Esophagus mucosa (tissue), 1 donor: ENCODE measurements around the gene RANBP10. TPM values are rescaled to one million over a fixed set of nuclear protein-coding genes. Genes with fewer than 3 reads are reported as not detected.
A peak's percentile ranks its signal among the peaks of the same experiment; 100 is the strongest.
"Not testable (repeated sequence)": the region's sequence is repeated elsewhere in the genome, so short reads cannot be mapped to it uniquely, and the experiment has no call there.

Experiments used
- ATAC-seq: fragments of 200-7000 bp; cut with Tn5 transposase; one replicate; pipeline ENCODE4 v1.9.1; 2020
- total RNA-seq: library from RNA; stranded (reverse); gene quantifications from one replicate; pipeline ENCODE4 v1.2.4, GENCODE V29; 2023
- donor health status: DM: yes; HTN: yes; CAD: no.

The RANBP10 gene
- total RNA-seq, 1 donor from 2014 or later: 20.1 TPM

DNA sequence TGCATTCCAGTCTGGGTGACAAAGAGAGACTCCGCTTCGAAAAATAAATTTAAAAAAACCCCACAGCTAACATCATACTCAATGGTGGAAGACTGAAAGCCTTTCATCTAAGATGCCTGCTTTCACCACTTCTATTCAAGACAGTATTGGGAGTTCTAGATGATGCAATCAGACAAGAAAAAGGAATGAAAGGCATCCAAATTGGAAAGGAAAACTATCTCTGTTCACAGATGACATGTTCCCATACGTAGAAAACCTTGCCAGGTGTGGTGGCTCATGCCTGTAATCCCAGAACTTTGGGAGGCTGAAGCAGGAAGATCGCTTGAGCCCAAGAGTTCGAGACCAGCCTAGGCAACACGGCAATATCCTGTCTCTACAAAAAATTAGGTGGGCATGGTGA lies 31.1 kb downstream of the RANBP10 start:
- no peak for ATAC-seq

DNA sequence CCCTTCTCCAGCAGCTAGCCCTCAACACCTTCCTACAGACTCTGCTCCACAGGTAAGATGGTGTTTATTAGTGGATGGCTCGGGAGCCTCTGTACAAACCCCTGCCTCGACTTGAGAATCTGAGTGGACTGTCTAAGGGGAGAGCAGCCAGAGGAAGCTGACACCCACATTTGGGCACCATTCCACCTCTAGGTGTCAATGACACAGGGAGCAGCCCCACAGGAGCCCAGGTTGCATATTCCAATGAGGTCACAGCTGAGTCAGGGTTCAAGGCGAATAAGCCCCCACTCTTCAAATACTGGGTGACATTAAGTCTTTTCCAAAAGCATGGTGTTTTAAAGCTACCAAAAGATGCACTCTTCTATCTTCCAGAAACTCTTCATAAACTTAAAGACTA lies 31.9 kb downstream of the RANBP10 start:
- ATAC-seq: no peak

DNA sequence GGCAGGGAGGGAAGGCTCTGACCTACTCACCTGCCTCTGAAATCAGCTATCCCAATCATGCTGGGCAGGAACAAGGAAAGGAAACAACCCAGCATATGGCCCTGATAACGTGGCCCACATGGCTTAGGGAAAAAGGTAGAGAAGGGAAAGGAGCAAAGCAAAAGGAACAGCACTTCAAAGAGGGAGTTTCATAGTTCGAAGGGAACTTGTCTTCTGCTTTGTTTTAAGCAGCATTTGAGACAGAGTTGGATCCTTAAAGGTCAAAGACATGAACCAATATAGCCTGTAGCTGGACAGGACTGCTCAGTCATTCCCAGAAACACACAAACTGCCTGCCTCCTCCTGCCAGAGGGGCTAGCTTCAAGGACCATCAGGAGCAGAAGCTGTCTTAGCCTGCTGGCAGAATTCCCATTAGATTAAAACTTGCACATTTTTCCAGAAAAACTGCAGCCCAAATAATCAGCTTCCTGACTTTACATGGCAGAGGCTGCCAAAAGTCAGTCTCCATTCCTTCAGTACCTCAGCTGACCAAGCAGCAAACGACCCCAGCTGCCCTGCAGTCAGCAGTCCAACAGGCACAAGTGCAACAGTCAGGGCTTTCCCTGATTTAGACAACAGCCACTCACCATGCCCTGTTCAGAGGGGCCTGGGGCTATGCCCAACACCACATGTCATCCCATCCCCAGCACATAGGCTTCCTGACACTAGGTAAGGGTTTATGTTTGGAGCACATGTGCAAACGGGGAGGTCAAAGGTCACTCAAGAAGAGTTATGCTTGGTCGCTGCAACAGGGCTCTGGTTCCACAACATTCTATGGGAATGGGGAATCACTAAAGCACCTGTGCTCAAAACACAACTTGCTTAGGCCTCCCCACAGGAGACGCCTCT lies 32.5 kb downstream of the RANBP10 start:
- ATAC-seq: peak; percentile 19

DNA sequence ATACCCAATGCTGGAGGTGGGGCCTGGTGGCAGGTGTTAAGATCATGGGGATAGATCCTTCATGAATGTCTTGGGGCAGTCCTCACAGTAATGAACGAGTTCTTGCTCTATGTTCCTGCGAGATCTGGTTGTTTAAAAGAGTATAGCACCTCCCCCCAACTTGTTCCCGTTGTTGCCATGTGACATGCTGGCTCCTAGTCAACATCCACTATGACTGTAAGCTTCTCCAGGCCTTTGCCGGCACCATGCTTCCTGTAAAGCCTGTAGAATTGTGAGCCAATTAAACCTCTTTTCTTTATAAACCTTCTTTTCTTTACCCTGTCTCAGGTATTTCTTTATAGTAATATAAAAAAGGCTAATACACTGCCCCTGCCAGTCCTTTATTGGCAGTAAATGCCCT lies 33.3 kb downstream of the RANBP10 start:
- peak; percentile 38 for ATAC-seq

DNA sequence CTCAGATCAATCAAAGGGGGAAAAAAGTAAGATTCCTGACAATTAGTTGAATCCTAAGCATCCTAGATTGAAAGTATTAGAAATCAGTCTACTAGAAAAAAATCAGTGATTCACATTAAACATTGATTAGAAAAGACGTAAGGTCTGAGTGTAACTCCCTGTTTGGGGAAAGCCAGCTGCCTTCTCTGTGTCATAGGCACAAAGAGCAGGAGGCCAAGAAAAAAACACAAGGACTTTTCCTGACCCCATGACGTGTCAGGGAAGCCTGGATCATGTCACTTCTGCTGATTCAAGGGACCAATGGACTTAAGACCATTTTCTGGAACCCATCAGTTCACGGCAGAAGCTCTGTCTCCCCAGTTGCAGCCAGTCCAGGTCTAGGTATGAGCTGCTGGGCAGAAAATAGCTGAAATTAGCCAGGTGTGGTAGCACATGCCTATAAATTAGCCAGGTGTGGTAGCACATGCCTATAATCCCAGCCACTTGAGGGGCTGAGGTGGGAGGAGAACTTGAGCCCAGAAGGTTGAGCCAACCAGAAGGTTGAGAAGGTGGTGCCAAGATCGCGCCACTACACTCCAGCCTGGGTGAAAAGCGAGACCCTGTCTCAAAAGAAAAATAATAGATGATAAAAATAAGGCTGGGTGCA lies 35.9 kb downstream of the RANBP10 start:
- no peak for ATAC-seq

DNA sequence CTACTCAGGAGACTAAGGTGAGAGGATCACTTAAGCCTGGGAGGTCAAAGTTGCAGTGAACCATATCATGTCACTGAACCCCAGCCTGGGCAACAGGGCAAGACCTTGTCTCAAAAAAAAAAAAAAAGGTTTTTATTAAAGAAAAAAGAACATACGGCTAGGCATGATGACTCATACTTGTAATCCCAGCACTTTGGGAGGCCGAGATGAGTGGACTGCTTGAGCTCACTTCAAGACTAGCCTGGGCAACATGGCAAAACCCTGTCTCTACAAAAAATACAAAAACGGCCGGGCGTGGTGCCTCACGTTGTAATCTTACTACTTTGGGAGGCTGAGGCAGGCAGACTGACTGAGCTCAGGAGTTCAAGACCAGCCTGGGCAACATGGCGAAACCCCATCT lies 38.4 kb downstream of the RANBP10 start:
- ATAC-seq: peak; percentile 69

DNA sequence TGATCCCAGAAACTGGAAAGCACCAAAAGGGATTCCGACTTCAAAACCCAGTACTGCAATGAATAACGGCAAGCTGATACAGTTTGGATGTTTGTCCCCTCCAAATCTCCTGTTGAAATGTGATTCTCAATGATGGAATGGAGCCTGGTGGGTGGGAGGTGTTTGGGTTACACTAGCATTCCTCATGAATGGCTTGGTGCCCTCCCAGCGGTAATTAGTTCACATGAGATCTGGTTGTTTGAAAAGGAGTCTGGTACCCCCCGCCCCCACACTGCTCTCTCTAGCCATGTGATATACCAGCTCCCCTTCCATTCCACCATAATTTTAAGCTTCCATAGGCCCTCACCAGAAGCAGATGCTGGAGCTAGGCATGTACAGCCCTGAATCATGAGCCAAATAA lies 40.1 kb downstream of the RANBP10 start:
- no peak for ATAC-seq

DNA sequence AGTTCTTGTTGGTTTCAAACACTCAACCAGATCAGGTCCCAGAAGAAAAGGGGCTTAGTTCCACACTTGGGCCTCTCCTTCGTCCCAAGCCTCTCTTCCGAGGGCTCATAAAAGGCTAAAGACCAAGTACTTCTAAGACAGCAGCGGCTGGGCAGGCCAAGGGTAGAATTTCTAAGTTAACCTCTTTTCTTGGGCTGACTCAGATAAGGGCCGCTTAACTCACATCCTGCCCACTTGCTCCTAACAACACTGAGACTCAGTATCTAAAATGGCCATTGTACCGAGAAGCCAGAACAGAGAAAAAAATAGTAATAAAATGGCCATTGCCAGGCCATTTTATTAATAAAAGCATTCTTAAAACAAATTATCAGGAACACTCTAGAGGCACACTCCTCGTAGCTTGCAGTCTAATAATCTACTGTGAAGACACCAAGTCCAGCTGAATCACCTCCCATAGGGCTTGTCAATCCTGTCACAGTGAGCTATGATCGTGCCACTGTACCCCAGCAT lies 42.1 kb downstream of the RANBP10 start:
- no peak for ATAC-seq

DNA sequence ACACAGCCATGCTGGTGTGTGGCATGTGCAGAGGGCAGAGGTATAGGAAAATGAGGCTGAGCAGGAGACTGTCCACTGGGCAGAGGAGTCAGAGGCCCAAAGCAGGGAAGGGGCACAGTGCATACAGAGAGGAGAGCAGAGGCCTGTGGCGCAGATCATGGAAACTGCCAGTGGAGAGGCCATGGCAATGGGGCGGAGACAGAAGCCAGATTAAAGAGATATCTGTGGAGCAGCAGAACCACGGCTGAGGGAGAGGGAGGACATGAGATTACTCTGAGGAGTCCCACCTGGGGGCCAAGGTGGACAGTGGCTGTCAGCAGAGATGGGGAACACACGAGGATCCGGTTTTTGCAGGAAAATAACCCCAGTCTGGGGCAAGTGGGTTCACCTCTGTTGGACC lies 43.3 kb downstream of the RANBP10 start:
- ATAC-seq: peak; percentile 29

DNA sequence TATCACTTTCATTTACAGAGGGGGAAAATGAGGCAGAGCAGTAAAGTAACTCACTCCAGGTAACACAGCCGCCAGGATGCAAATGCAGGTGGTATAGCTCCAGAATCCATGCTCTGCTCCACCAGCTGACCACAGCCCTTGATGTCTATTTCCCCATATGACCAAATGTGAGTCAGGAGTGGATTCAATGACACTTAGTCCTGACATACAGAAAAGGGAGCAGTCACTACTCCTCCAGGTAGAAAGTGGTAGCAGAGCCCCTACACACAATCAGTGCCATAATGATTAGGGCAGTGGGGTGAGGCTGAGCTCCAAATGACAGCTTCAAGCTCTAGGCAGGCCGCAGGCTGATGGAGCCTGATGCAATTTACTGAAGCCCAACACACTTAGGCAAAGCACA lies 44.0 kb downstream of the RANBP10 start:
- peak; percentile 58 for ATAC-seq

DNA sequence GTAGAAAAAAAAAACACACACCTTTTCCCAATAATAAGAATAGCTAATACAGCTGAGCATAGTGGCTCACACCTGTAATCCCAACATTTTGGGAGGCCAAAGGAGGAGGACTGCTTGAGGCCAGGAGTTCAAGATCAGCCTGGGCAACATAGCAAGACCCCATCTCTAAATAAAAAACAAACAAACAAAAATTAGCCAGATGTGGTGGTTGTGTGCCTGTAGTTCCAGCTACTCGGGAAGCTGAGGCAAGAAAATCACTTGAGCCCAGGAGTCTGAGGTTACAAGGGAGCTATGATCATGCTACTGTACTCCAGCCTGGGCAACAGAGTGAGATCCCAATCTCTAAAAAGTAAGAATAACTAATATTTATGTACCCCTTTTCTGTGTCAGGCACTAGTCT lies 44.4 kb downstream of the RANBP10 start:
- no peak for ATAC-seq

DNA sequence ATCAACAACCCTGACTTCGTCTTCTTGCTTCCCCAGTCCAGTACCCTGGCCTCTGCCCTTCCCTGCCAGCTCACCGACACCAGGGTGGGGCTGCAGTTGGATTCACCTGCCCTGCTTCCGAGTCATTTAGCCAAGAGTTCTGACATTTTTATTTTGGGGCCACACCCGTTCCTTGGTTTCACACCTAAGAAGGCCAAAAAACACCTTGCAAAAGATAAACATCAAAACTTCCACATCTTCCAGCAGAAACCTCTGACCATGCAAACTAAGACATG lies 45.5 kb downstream of the RANBP10 start:
- ATAC-seq: peak; percentile 73

DNA sequence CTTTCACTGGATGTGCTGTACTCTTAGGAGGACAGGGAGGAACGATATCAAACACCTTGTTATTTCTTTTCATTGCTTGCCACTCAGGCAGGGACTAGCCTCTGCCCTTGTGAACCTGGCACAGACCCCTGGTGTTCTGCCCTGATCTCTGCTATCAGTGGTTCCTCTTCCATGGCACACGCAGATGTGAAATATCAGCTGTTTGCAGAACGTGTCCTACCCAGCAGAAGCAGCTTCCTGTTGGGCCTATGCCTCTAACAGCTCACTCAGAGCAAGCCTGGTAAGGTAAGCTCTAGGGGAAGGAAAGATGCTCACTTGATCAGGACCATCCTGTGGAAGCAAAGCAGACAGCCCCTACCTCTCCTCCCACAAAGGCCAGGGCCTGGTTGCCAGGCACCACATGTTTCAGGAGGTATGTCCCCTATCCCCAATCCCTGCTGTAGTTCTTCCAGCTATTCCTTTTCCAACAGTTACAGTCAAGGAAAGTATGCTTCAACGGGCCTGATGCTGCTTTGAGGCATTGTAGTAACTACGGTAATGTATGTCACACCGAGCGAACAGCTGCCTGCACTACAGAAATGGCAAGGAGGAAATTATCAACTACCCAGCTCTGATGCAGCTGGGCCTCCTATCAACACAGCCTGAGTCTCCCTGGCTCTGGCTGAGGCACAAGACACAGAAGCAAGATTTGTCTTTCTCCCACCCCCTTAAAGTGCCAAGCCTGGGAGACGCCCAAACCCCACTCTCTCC lies 46.0 kb downstream of the RANBP10 start:
- no peak for ATAC-seq

DNA sequence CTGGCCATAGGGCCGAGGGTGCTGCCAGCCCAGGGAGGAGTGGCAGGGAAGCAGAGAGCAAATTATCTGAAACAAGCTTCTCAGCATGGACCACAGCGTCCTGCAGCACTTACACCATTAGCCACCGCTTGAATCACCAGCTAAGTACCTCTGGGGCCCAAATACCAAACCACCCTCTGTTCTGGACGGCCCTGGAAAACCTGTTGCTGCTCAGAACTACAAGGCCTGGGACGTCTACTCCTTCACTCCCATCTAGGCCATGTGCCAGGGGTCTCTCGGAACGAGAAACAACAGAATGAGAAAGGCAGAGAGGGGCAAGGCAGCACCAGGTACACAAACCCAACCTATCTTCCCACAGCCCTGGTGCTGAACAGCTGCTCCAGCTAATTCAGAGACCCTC lies 47.4 kb downstream of the RANBP10 start:
- no peak for ATAC-seq

DNA sequence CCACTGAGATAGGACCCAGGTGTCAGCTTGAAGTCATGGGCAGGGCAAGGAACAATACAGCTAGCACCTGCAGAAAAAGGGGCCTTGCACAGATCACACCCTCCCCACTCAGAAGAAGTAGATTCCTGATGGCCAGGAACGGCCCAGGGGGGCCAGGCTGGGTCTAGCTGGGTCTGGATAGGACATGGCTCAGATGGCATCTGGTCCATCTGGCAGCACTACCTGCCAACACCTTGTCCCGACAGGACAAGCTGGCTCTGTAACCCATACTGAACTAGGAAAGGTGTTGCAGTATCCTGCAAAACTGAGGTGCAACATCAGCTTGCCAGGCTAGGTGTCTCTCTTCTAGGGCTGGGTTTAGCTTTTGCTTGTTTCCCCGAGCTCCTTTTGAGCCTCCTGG lies 48.4 kb downstream of the RANBP10 start:
- ATAC-seq: no peak

DNA sequence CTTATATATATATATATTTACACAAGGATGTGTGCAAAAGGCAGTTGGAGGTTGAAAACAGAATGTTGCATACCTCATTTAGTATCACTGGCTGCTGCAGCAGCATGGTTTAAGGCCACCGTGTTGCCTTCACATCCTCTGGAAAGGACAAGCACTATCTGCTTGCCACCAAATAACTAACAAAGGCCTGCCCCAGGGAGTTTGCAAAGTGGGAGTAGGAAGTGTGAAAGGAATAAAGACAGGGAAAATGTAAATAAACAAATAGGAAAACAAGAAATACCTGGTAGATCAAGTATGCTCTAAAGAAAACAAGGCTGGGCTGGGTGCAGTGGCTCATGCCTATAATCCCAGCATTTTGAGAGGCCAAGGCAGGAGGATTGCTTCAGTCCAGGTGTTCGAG lies 53.7 kb downstream of the RANBP10 start:
- no peak for ATAC-seq

DNA sequence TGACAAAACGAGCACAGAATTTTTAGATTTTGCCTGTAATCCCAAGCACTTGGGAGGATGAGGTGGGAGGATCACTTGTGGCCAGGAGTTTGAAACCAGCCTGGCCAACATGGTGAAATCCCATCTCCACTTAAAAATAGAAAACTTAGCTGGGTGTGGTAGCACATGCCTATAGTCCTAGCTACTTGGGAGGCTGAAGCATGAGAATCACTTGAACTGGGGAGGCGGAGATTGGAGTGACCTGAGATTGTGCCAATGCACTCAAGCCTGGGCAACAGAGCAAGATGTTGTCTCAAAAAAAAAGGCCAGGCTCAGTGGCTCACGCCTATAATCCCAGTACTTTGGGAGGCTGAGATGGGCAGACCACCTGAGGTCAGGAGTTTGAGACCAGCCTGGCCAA lies 55.0 kb downstream of the RANBP10 start:
- not testable (repeated sequence) for ATAC-seq

DNA sequence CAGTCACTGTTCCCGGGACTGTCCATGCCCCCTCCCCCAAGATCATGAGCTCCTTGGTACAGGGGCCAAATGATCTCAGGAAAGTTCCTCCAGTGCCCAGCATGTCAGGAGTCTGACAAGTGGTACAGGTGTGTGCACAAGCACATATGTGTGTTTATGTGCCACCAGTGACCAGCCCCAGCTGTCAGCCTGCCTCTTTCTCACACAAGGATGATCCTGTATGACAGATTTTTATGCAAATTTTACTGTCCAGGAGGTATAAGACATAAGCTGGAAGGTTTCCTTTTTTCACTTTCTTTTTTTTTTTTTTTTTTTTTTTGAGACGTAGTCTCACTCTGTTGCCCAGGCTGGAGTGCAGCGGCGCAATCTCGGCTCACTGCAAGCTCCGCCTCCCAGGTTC lies 55.9 kb downstream of the RANBP10 start:
- ATAC-seq: no peak

DNA sequence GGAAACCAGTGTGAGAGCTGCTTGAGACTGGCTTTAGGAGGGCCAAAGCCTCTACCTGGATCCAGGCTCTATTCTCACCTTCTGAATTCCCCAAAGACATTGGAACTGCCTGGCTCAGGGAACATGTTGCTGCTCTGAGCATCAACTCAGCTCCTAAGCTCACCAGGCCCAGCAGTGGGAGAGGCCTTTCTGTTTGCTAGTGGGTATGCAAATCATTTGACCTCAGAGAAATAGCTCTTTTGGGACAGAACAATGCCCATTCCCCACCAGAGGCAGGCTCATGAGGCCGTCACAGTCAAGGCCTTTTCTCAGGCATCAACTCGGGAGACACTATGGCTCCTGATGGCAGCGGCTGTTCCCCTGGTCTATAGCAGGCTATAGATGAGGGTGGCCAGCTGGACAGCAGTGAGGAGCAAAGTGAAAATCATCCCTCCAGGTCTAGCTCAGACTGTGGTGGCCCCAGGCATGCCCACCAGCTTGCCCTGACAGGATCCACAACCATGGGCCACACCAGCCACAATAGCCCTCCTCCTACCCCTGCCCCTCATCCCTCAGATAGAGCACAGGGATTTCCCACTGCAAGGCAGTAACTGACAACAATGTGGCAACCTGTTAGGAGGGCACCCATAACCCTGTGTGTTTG lies 56.8 kb downstream of the RANBP10 start:
- ATAC-seq: peak; percentile 14

DNA sequence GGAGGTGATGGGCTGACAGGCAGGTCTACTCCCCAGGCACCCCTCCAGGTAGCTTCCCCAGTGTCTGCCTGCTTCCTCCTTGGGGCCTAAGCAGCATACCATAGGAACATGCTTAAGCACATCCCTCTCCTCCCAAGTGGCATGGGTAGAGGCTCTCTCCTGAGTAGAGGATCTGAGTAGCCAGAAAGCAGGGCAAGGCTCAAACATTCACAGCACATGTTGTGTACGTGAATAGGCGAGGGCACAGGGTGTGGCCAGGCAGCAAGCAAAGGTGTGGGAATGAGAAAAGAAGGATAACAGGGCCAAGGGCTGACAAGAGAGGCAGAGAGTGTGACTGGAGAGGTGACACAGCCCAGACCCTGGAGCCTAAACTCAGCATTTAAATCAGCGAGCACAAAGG lies 57.5 kb downstream of the RANBP10 start:
- peak; percentile 89 for ATAC-seq

DNA sequence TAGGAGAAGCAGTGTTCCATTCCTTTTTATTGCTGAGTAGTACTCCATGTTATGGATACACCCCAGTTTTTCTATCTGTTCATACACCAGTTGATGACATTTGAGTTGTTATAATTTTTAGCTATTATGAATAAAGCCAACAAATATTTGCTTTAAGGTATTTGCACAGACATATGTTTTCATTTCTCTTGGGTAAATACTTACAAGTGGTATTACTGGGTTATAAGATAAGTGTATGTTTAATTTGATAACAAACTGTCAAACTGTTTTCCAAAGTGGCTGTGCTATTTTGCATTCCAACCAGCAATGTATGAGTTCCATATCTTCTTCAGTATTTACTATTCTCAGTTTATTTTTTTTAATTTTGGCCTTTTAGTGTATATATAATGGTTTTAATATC lies 59.5 kb downstream of the RANBP10 start:
- ATAC-seq: no peak

DNA sequence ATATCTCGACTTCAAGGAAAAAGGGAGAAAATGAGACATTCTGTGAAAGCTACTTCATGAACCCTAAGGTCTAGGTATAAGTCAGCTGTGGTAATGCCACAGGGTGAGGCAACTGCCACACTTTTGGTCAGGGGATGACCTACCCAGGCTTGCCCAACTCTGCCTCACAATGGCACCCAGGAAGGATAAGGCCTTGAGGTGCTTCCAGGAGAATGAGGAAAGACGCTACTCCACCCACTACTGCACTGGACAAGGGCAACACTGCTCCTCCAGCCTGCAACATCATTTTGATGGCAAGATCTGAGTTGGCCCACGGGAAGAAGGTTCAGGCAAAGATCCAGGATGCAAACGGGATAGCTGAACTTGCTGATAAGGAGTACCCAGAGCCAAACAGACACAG lies 65.2 kb downstream of the RANBP10 start:
- no peak for ATAC-seq

DNA sequence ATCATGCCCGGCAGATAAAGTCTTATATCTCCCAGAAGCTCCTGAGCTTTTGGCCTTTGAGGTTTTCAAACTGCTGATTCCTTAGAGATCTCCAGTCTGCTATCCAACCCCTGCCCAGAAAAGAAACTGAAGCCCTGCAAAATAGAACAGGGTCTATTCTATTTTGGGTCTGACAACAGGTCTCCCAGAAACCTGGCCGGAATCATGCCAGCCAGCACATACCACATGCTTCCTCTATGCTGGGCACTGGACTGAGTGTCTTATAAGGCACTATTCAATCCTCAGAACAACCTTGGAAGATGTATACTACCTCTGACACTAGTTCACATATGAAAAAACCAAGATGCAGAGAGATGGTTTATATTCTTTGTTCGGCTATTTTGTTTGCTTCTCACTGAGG lies 66.0 kb downstream of the RANBP10 start:
- ATAC-seq: no peak
